Measurements from ENCODE around the gene PXDN.

PXDN gene, protein sequence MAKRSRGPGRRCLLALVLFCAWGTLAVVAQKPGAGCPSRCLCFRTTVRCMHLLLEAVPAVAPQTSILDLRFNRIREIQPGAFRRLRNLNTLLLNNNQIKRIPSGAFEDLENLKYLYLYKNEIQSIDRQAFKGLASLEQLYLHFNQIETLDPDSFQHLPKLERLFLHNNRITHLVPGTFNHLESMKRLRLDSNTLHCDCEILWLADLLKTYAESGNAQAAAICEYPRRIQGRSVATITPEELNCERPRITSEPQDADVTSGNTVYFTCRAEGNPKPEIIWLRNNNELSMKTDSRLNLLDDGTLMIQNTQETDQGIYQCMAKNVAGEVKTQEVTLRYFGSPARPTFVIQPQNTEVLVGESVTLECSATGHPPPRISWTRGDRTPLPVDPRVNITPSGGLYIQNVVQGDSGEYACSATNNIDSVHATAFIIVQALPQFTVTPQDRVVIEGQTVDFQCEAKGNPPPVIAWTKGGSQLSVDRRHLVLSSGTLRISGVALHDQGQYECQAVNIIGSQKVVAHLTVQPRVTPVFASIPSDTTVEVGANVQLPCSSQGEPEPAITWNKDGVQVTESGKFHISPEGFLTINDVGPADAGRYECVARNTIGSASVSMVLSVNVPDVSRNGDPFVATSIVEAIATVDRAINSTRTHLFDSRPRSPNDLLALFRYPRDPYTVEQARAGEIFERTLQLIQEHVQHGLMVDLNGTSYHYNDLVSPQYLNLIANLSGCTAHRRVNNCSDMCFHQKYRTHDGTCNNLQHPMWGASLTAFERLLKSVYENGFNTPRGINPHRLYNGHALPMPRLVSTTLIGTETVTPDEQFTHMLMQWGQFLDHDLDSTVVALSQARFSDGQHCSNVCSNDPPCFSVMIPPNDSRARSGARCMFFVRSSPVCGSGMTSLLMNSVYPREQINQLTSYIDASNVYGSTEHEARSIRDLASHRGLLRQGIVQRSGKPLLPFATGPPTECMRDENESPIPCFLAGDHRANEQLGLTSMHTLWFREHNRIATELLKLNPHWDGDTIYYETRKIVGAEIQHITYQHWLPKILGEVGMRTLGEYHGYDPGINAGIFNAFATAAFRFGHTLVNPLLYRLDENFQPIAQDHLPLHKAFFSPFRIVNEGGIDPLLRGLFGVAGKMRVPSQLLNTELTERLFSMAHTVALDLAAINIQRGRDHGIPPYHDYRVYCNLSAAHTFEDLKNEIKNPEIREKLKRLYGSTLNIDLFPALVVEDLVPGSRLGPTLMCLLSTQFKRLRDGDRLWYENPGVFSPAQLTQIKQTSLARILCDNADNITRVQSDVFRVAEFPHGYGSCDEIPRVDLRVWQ (N-terminal part only)

DNA sequence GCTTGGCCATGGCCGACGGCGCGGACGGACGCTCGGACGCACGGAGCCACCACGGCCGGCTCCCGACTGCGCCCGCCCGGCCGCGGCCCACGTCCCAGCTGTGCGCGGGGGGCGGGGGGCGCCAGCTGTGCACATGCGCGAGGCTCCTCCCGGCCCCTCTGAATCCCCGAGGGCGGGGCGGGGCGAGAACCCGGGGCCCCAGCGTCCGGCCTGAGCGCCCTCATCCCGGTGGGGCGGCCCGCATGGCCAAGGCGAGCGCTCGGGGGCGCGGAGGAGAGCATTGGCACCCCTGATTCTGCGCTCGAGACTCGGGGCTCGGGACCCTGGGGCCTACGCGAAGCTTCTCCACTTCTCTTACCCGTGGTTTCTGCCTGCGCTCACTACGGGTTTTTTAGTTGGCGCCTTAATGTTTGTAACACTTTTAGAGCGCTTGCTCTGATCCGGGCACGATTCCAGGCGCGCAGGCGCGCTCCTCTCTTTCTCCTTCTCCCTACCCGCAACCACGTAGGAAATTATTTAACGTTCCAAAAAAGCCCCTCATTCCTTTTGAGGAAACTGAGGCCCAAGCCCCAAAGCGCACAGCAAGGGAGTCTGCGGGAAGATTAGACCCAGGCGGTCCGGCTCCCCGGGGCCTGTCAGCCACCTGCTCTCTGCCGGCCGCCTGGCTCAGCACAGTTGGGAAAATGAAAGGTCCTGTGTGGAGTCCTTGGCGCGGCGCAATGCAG is at the start of gene PXDN:
TSS of gene PXDN (minus strand) at position 70 of the 725 bp plus-strand sequence. CDS start at position 10, 60 bp downstream.
- TF ChIP-seq, protein P1, sequence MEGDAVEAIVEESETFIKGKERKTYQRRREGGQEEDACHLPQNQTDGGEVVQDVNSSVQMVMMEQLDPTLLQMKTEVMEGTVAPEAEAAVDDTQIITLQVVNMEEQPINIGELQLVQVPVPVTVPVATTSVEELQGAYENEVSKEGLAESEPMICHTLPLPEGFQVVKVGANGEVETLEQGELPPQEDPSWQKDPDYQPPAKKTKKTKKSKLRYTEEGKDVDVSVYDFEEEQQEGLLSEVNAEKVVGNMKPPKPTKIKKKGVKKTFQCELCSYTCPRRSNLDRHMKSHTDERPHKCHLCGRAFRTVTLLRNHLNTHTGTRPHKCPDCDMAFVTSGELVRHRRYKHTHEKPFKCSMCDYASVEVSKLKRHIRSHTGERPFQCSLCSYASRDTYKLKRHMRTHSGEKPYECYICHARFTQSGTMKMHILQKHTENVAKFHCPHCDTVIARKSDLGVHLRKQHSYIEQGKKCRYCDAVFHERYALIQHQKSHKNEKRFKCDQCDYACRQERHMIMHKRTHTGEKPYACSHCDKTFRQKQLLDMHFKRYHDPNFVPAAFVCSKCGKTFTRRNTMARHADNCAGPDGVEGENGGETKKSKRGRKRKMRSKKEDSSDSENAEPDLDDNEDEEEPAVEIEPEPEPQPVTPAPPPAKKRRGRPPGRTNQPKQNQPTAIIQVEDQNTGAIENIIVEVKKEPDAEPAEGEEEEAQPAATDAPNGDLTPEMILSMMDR (conservative IDR thresholded peaks at IDR 0.05), result no peak
- 0 out of 2 replicates have a peak, but pooled peaks have one; percentile 19 for TF ChIP-seq ZFX (IDR thresholded peaks at IDR 0.05)
- peak within 1 kb of the TSS; percentile 50 for H3K27ac ChIP-seq

DNA sequence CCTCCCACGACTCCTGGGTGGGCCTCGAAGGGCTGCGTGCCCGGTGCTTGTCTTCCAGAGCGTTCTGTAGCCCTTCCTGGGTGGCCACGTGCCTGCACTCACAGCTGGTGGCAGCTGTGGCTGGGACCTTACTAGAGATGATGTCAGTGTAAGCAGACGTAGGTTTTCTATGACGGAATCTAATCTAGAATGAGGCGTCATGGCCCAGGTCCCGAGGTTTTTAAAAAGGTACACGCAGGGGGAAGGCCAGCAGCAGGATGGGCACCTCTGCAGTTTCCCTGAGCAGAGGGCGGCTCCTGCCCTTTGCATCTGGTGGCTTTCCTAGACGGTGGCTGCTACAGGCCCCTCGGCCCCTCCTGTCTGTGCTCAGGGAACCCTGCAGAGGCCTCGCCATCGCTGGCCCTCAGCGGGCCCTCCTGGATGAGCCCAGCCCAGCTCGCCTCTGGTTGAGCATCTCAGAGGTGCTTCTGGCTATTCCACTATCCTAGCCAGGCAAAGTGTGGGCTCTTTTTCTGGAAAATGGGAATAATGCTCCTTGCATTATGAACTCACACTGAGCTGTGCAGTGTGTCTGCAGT is 49.6 kb upstream of the PXDN start:
- no peak overlapping the region for H3K27ac ChIP-seq
- TF ChIP-seq ZFX (IDR thresholded peaks at IDR 0.05), result no peak
- TF ChIP-seq, protein P1 (conservative IDR thresholded peaks at IDR 0.05), result no peak

DNA sequence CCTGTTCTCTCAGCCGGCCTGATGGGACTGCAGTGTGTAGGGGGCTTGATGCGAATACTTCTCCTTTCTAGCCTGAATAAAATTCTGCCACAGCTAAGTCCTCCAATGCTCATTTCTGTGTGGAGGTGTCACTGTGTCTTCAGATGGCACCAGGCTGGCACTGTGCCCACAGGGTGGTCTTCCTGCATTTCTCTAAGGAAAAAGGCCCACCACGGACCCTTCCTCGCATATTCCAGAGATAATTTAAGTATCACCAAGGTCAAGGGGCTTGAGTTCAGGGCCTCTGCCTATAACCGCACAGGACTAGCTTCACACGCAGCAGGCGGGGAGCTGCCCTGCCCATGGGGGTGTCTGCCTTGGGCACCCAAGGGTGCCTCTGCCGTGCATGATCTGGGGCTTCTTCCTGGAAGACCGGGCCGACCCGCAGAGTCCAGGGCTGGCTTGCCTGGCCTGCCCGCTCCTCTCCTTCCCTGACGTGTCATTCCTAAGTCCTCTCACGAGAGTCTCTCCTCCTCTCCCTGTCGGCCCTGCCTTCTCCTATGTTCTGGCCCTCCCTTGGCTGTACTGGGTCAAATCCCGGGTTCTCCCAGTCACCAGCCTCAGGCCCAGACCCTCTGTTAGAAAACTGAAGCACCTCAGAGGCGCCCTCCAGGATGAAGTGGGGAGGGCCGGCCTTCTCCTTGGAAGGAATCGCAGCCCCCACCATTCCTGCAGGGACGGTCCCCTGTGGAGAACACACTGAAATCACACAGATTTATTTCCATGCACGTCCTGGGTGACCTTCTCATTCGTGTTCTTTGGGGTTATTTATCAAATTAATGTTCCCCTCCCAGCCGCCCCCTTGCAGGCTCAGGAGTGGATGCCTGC is 48.9 kb upstream of the PXDN start:
- H3K27ac ChIP-seq, result no peak overlapping the region

DNA sequence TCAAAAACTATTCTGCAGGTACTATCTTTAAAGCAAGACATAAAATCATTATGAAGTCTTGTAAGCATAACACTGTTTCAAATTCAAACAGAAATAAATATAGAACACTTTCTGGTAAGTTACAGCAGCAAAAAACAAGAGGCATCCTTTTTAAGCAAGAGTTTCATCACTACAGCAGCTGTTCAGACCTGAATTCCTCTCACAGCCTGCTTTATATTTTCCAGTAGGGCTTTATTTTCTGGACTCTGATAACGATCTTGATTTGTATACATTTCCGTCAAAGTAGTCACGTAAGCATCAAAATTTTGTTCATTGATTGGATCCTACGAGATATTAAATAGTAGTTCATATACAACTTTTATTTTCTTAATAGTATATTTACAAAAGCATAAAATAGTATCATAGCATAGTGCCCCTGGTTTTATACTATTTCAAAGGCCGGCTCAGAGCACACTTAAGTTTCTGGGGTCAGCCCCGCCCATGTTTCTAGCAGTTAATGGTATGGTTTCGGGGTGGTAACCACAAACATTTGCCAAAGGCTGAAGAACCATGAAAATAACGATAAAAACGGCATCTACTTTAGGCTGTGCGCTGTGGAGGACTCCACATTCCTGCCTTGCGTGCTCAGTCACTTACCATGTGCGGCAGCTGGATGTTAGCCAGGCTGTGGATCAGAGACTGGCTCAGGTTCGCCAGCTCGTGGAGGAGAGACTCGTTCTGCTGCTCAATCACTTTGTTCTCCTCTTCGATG is 47.5 kb upstream of the PXDN start:
- TF ChIP-seq, protein P1 (conservative IDR thresholded peaks at IDR 0.05), result no peak
- no peak for TF ChIP-seq ZFX (IDR thresholded peaks at IDR 0.05)
- peak overlapping the region; percentile 4; the same call in 1 of the 2 replicates for H3K27ac ChIP-seq

More for the DNA sequence above, 48.9 kb upstream of the PXDN start:
- TF ChIP-seq ZFX (IDR thresholded peaks at IDR 0.05), result no peak
- TF ChIP-seq, protein P1 (conservative IDR thresholded peaks at IDR 0.05), result no peak

DNA sequence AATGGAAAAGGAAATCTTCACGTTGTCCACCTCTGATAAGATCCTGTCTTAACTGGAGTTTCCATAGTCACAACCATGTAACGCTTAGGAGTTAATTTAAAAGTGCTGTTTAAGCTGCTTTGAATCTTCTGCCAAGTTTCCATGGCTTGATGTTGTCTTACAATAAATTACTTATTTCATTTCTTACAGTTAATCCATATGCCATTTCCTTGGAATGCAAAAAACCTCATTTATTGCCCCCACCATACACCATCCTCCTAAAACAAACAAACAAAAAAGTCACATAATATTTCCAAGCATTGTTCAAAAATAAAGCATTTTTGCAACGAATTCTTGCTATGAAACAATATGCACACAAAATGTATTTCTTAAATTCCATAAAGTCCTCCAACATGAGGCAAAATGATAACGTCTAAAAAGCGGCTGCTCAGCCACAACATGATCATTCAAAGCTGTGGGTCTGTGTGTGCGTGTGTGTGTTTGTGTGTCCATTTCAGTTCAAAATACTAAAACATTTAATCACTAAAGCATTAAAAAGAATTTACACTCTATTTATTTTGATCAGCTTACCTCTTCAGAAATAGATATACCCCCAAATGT is 46.8 kb upstream of the PXDN start:
- no peak overlapping the region for H3K27ac ChIP-seq
- TF ChIP-seq, protein P1 (conservative IDR thresholded peaks at IDR 0.05), result no peak
- no peak for TF ChIP-seq ZFX (IDR thresholded peaks at IDR 0.05)

Data from C4-2B (cell line).